ENCODE data around the gene EFCC1.

Gene EFCC1

DNA sequence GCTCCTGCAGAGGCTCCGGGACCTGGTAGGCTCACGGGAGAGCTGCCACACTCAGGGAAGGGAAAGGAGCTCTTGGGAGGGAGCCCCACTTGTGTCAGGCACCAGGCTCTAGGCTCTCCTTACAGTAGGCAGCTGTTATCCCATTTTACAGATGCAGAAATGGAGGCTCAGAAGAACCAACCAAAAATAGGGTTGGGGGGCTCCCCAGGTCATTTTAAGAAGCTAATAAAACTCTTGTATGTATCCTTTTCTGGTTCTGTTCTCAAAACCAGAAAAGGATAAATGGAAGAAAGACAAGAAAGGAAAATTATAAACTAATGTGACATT lies 36.0 kb downstream of the EFCC1 start:
- Histone ChIP-seq H3K27me3 (ENCODE audit: low read length) (0 out of 2 replicates have a peak, but pooled peaks cover 5% of the 10 kb centered on the region), H3F3A (ENCODE audit: insufficient read depth) (no peaks in the 10 kb centered on the region), H3K4me2 (ENCODE audit: low read depth, low read length, poor library complexity, severe bottlenecking) (no peak overlapping the region), H3K79me2 (ENCODE audit: insufficient read depth, low read length) (no peaks in the 10 kb centered on the region), H4K20me1 (ENCODE audit: low read depth, low read length) (no peaks in the 10 kb centered on the region), H3K9me3 (ENCODE audit: insufficient read depth, low read length) (no peaks in the 10 kb centered on the region), H2AFZ (ENCODE audit: low read depth, low read length, severe bottlenecking) (no peak overlapping the region), H3K4me3 (ENCODE audit: insufficient read depth, low read length, poor library complexity, severe bottlenecking) (no peak overlapping the region), H3K9me2 (replicated peaks; ENCODE audit: insufficient read depth, low read length) (no peaks in the 10 kb centered on the region), H3K36me3 (ENCODE audit: low read length) (no peaks in the 10 kb centered on the region), H3K9ac (ENCODE audit: low read length) (no peak overlapping the region), H3K27ac (ENCODE audit: low read depth, low read length) (no peak overlapping the region)
- no peak for TF ChIP-seq EZH2phosphoT487 (conservative IDR thresholded peaks at IDR 0.05; ENCODE audit: low read length)
- no peak for TF ChIP-seq CTCF (IDR thresholded peaks at IDR 0.05; ENCODE audit: insufficient read depth, low read length, poor library complexity, severe bottlenecking)

DNA sequence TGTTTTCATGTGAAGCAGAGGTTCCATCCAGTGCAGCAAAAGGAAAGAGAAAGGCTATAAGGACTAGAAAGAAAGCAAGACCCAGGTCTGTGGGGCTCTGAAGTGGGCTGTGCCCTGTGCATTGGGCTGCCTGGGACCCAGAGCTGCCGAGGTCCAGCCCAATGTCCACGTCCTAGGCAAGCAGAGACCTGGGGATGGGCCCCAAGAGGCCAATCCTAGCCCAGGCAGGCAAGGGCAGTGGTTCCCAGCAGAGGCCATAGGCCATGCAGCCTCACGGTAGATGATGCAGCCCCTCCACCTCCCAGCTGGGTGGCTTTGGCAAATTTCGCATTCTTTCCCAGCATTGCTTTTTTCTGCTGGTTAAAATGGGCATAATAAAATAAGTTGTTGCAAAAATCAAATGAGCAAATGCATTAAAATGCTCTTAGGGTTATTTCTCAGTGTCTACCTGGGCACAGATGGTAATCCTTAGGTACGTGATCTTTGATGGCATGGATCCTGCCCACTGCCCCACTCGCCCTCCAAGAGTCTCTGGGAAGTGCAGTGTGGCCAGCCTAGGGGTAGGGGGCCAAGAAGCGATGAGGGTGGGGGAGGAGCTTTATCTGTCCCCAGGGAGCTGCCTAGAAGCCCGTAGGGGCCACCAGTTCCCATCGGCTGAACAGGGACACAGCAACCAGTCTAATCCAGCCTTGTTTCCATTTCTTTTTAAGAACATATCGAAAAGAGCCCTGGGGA lies 37.2 kb downstream of the EFCC1 start:
- Histone ChIP-seq H3K4me3 (ENCODE audit: insufficient read depth, low read length, poor library complexity, severe bottlenecking) (no peak overlapping the region), H3K79me2 (ENCODE audit: insufficient read depth, low read length) (no peaks in the 10 kb centered on the region), H3K9me2 (replicated peaks; ENCODE audit: insufficient read depth, low read length) (no peaks in the 10 kb centered on the region), H3K9me3 (ENCODE audit: insufficient read depth, low read length) (no peaks in the 10 kb centered on the region), H3F3A (ENCODE audit: insufficient read depth) (no peaks in the 10 kb centered on the region), H3K4me2 (ENCODE audit: low read depth, low read length, poor library complexity, severe bottlenecking) (no peak overlapping the region), H3K36me3 (ENCODE audit: low read length) (no peaks in the 10 kb centered on the region), H3K27me3 (ENCODE audit: low read length) (0 out of 2 replicates have a peak, but pooled peaks cover 5% of the 10 kb centered on the region), H4K20me1 (ENCODE audit: low read depth, low read length) (no peaks in the 10 kb centered on the region), H2AFZ (ENCODE audit: low read depth, low read length, severe bottlenecking) (no peak overlapping the region), H3K27ac (ENCODE audit: low read depth, low read length) (no peak overlapping the region), H3K9ac (ENCODE audit: low read length) (no peak overlapping the region)
- TF ChIP-seq EZH2phosphoT487 (conservative IDR thresholded peaks at IDR 0.05; ENCODE audit: low read length) = no peak
- TF ChIP-seq CTCF (IDR thresholded peaks at IDR 0.05; ENCODE audit: insufficient read depth, low read length, poor library complexity, severe bottlenecking) = no peak

GRCh38 chr3:129039271-129040038 lies 38.4 kb downstream of the EFCC1 start:
- no peaks in the 10 kb centered on the region for H3K36me3 ChIP-seq (ENCODE audit: low read length)
- no peaks in the 10 kb centered on the region for H3K9me3 ChIP-seq (ENCODE audit: insufficient read depth, low read length)
- H3K9me2 ChIP-seq (replicated peaks; ENCODE audit: insufficient read depth, low read length) = no peaks in the 10 kb centered on the region
- no peaks in the 10 kb centered on the region for H3K79me2 ChIP-seq (ENCODE audit: insufficient read depth, low read length)
- no peak overlapping the region for H3K9ac ChIP-seq (ENCODE audit: low read length)
- no peaks in the 10 kb centered on the region for H3F3A ChIP-seq (ENCODE audit: insufficient read depth)
- H2AFZ ChIP-seq (ENCODE audit: low read depth, low read length, severe bottlenecking) = no peak overlapping the region
- 0 out of 2 replicates have a peak, but pooled peaks cover 5% of the 10 kb centered on the region for H3K27me3 ChIP-seq (ENCODE audit: low read length)
- TF ChIP-seq EZH2phosphoT487 (conservative IDR thresholded peaks at IDR 0.05; ENCODE audit: low read length) (no peak), CTCF (IDR thresholded peaks at IDR 0.05; ENCODE audit: insufficient read depth, low read length, poor library complexity, severe bottlenecking) (no peak)
- H3K27ac ChIP-seq (ENCODE audit: low read depth, low read length) = no peak overlapping the region
- no peaks in the 10 kb centered on the region for H4K20me1 ChIP-seq (ENCODE audit: low read depth, low read length)
- H3K4me2 ChIP-seq (ENCODE audit: low read depth, low read length, poor library complexity, severe bottlenecking) = no peak overlapping the region
- H3K4me3 ChIP-seq (ENCODE audit: insufficient read depth, low read length, poor library complexity, severe bottlenecking) = no peak overlapping the region
